GM12878 (cell line): Measurements from ENCODE around the gene DICER1. TPM values are rescaled to one million over a fixed set of nuclear protein-coding genes. Genes with fewer than 3 reads are reported as not detected.

Experiments used
- ATAC-seq: fragments of 200-7000 bp; cut with Tn5 transposase; 3 replicates; pipeline ENCODE4 v1.9.1; 2020; ENCODE audit warnings: mild to moderate bottlenecking, moderate library complexity
- BruUV-seq: library from RNA; stranded (reverse); fragments of 400-500 nt; replicated peaks from 2 replicates; lab custom pipeline; 2021; lab: Mats Ljungman, UMichigan
- CTCF ChIA-PET: fragments of 300-600 bp; sonication (Branson Sonifier 250); formaldehyde crosslinking; extraction: SDS; loops from one replicate; lab custom pipeline; 2021; ENCODE audit warnings: inconsistent platforms; lab: Yijun Ruan, JAX
- POLR2A ChIA-PET: fragments of 350-600 bp; formaldehyde crosslinking; extraction: SDS; loops from one replicate; lab custom pipeline; 2021; ENCODE audit warnings: inconsistent platforms; lab: Charles Lee
- RAD21 ChIA-PET: fragments of 300-600 bp; sonication (Branson Sonifier 250); formaldehyde crosslinking; loops from one replicate; lab custom pipeline; 2023; ENCODE audit warnings: antibody characterized with exemption; ENCODE audit not compliant: unreplicated experiment; lab: Charles Lee
- SMC1A ChIA-PET: fragments of 300-600 bp; sonication (Branson Sonifier 250); formaldehyde crosslinking; loops from one replicate; lab custom pipeline; 2023; ENCODE audit not compliant: unreplicated experiment, uncharacterized antibody; lab: Charles Lee
- DNase-seq: peaks from one replicate; pipeline ENCODE4 v3.0.0-alpha.2; 2011; ENCODE audit warnings: low read depth, low spot score
- FAIRE-seq: peaks from 3 replicates; lab custom pipeline; 2011; peaks lifted over from hg19 to GRCh38; lab: Jason Lieb, UNC
- H2AFZ ChIP-seq: 2 replicates; pipeline ENCODE4 v1.6.0; 2011; ENCODE audit warnings: low read depth, low read length, control low read depth; ENCODE audit not compliant: control insufficient read depth
- H3K27ac ChIP-seq: 2 replicates; pipeline ENCODE4 v1.5.1; 2011; ENCODE audit warnings: control low read depth; ENCODE audit not compliant: control insufficient read depth, insufficient read depth
- H3K27me3 ChIP-seq, 2 experiments: replicated peaks in 1 of 2; 2 replicates each; pipeline versions ENCODE4 v1.6.0 to v1.6.1; 2011; ENCODE audit warnings: low read length in 1 of 2; ENCODE audit not compliant: control insufficient read depth in 2 of 2, insufficient read depth in 2 of 2
- H3K36me3 ChIP-seq, 2 experiments: 2 replicates each; pipeline ENCODE4 v1.5.1; 2011; ENCODE audit warnings: low read length in 1 of 2; ENCODE audit not compliant: control insufficient read depth in 2 of 2, insufficient read depth in 2 of 2
- H3K4me1 ChIP-seq: 2 replicates; pipeline ENCODE4 v1.6.1; 2011; ENCODE audit warnings: mild to moderate bottlenecking, low read length, moderate library complexity, mixed read lengths; ENCODE audit not compliant: control insufficient read depth, insufficient read depth
- H3K4me2 ChIP-seq: 2 replicates; pipeline ENCODE4 v1.6.0; 2011; ENCODE audit warnings: control low read depth; ENCODE audit not compliant: control insufficient read depth, insufficient read depth
- H3K4me3 ChIP-seq: fragments of 200-600 bp; sonication (generic); 2 replicates; pipeline ENCODE4 v1.5.1; 2016
- H3K79me2 ChIP-seq: 2 replicates; pipeline ENCODE4 v1.6.0; 2011; ENCODE audit warnings: low read length; ENCODE audit not compliant: control insufficient read depth, insufficient read depth
- H3K9ac ChIP-seq: 2 replicates; pipeline ENCODE4 v1.8.0; 2011; ENCODE audit warnings: low read length, control low read depth, mixed read lengths; ENCODE audit not compliant: control insufficient read depth, insufficient read depth
- H3K9me3 ChIP-seq: replicated peaks from 3 replicates; pipeline ENCODE4 v1.5.1; 2011; ENCODE audit warnings: mild to moderate bottlenecking, low read length; ENCODE audit not compliant: control insufficient read depth, insufficient read depth
- H4K20me1 ChIP-seq: 2 replicates; pipeline ENCODE4 v1.6.0; 2011; ENCODE audit not compliant: control insufficient read depth, insufficient read depth
- BCL3 ChIP-seq: IDR thresholded peaks from 2 replicates; pipeline ENCODE4 v1.6.1; 2011; ENCODE audit warnings: borderline replicate concordance, low read depth, mild to moderate bottlenecking, moderate library complexity, low read length; ENCODE audit not compliant: insufficient read depth, poor library complexity, severe bottlenecking
- BRCA1 ChIP-seq: IDR thresholded peaks from 2 replicates; pipeline ENCODE4 v1.6.1; 2011; ENCODE audit warnings: low read depth, low read length, improper control_type of control experiment
- CHD1 ChIP-seq: IDR thresholded peaks from 2 replicates; pipeline ENCODE4 v1.6.1; 2012; ENCODE audit warnings: low read depth, low read length, improper control_type of control experiment
- EZH2 ChIP-seq: IDR thresholded peaks from 2 replicates; pipeline ENCODE4 v1.6.1; 2012; ENCODE audit warnings: low read depth, mild to moderate bottlenecking, control low read depth, inconsistent platforms, low read length, borderline replicate concordance; ENCODE audit not compliant: control insufficient read depth
- FOS ChIP-seq: IDR thresholded peaks from 3 replicates; pipeline ENCODE4 v1.6.1; 2011; ENCODE audit warnings: borderline replicate concordance; ENCODE audit not compliant: insufficient read length; ENCODE audit errors: extremely low read depth
- HDGF ChIP-seq: fragments of 450-650 bp; IDR thresholded peaks from 2 replicates; pipeline ENCODE4 v1.6.1; 2016; ENCODE audit warnings: antibody characterized with exemption
- MEF2A ChIP-seq: IDR thresholded peaks from 2 replicates; pipeline ENCODE4 v1.6.1; 2011; ENCODE audit warnings: low read depth, mild to moderate bottlenecking, low read length, moderate library complexity; ENCODE audit not compliant: insufficient read depth
- MEF2B ChIP-seq: fragments of 450-650 bp; IDR thresholded peaks from 2 replicates; pipeline ENCODE4 v1.6.1; 2018; ENCODE audit warnings: mild to moderate bottlenecking, moderate library complexity; ENCODE audit not compliant: partially characterized antibody, poor library complexity, severe bottlenecking
- NFXL1 ChIP-seq: fragments of 450-650 bp; IDR thresholded peaks from 2 replicates; pipeline ENCODE4 v1.6.1; 2017; ENCODE audit warnings: antibody characterized with exemption, mild to moderate bottlenecking, borderline replicate concordance
- RAD51 ChIP-seq: fragments of 450-650 bp; IDR thresholded peaks from 2 replicates; pipeline ENCODE4 v1.6.1; 2016; ENCODE audit warnings: moderate library complexity, mild to moderate bottlenecking, inconsistent platforms
- RFX5 ChIP-seq: IDR thresholded peaks from 2 replicates; pipeline ENCODE4 v1.6.1; 2011; ENCODE audit warnings: low read depth, low read length, improper control_type of control experiment
- SUPT20H ChIP-seq: IDR thresholded peaks from 2 replicates; pipeline ENCODE4 v1.6.1; 2011; ENCODE audit warnings: low read depth, mild to moderate bottlenecking, low read length, moderate library complexity, borderline replicate concordance; ENCODE audit not compliant: control insufficient read depth
- USF1 ChIP-seq: IDR thresholded peaks from 2 replicates; pipeline ENCODE4 v1.6.1; 2011; ENCODE audit warnings: borderline replicate concordance, low read depth, mild to moderate bottlenecking, moderate library complexity, mixed read lengths, low read length; ENCODE audit not compliant: insufficient read depth; ENCODE audit errors: extremely low read length
- YBX1 ChIP-seq: fragments of 450-650 bp; IDR thresholded peaks from 2 replicates; pipeline ENCODE4 v1.6.1; 2016; ENCODE audit warnings: antibody characterized with exemption
- WGBS: methylation state at CpG from one replicate; pipeline ENCODE4 v1.1.6; 2016; ENCODE audit warnings: low lambda C conversion rate; ENCODE audit not compliant: insufficient replicate concordance, insufficient coverage; ENCODE audit errors: missing lambda C conversion rate; 5-methylcytosine and 5-hydroxymethylcytosine counted together
- in situ Hi-C: fragments of 300-500 bp; cut with MboI; formaldehyde crosslinking; loops from 9 replicates; pipeline ENCODE4 v1.14.3; 2018; ENCODE audit warnings: mixed read lengths
- intact Hi-C: fragments of 100-400 bp; cut with micrococcal nuclease; formaldehyde crosslinking; loops from one replicate; pipeline ENCODE4 v1.14.2; 2022; ENCODE audit not compliant: unreplicated experiment
- polyA plus RNA-seq, 11 experiments: library from polyadenylated mRNA; depleted of rRNA in 4 of 11; unstranded in 6 of 11; stranded (reverse) in 5 of 11; fragments of >200 nt; fragmentation: Nextera tagmentation in 4 of 11; fragmentation: Illumina TruSeq in 1 of 11; extraction: Ambion mirVana in 4 of 11; extraction: Trizol in 1 of 11; gene quantifications; 1 replicate in 1 of 11; 2 replicates in 10 of 11; pipeline versions ENCODE4 v1.2.1 to v1.2.3, GENCODE V29; 2011 to 2016; ENCODE audit warnings: inconsistent platforms in 2 of 11, missing spikeins in 2 of 11, low read depth in 1 of 11
- total RNA-seq, 4 experiments: library from RNA; depleted of rRNA in 3 of 4; stranded (reverse); fragments of >200 nt in 3 of 4; fragmentation: Illumina TruSeq in 1 of 4; extraction: Trizol in 1 of 4; gene quantifications; 2 replicates each; pipeline versions ENCODE4 v1.2.1 to v1.2.3, GENCODE V29; 2013 to 2021

DICER1 gene
- total and polyA plus RNA-seq, 10 of the 15 experiments (the other 5 are each of a cell fraction or from before 2014, with no cell fraction given), result 6.8 to 70.8 (median 37.1) TPM

- 100% methylated on average over 4 of the region's 4 CpGs for WGBS
- BruUV-seq, result no TSS peak
- FAIRE-seq (no peak), DNase-seq (no peak), ATAC-seq (no peak)
- Histone ChIP-seq H3K9ac (no peak overlapping the region), H3K79me2 (no peaks in the 10 kb centered on the region), H3K36me3 (peaks cover 8 to 39% of the 10 kb centered on the region in 2 experiments), H3K4me2 (no peak overlapping the region), H3K4me1 (no peaks in the 10 kb centered on the region), H3K4me3 (no peak overlapping the region), H3K9me3 (no peaks in the 10 kb centered on the region), H2AFZ (no peak overlapping the region)
- in situ Hi-C loops, result no loop called here
- SMC1A ChIA-PET, result interaction anchor here (1.0 to 1.7 kb wide), 3 partner anchors 9 to 13 kb away, joined by 3 to 6 read pairs (median 4); no protein-coding TSS in a partner anchor
- POLR2A ChIA-PET, result no interaction called here
- TF ChIP-seq YBX1, result no peak
- TF ChIP-seq BRCA1, result no peak
- TF ChIP-seq MEF2B, result no peak
- no peak for TF ChIP-seq CHD1
- TF ChIP-seq EZH2, result no peak
- no peak for TF ChIP-seq MEF2A
- TF ChIP-seq SUPT20H, result no peak
- no peak for TF ChIP-seq BCL3
- no peak for TF ChIP-seq RFX5
- no peak for TF ChIP-seq RAD51
- TF ChIP-seq NFXL1, result no peak
- no peak for TF ChIP-seq USF1
- no peak for TF ChIP-seq HDGF
- TF ChIP-seq FOS, result no peak
- TF ChIP-seq, all 136 proteins: peak for 0
- ChIA-PET RAD21 (no interaction called here), CTCF (no interaction called here)
- H3K27ac ChIP-seq, result no peak overlapping the region
- H4K20me1 ChIP-seq, result no peaks in the 10 kb centered on the region
- no peaks in the 10 kb centered on the region for H3K27me3 ChIP-seq
- intact Hi-C loops, result no loop called here
Observed at GRCh38 chr14:95113476-95113875, 43.9 kb downstream of the DICER1 start.
